ENCODE data around the gene IGF2BP2. TPM values are rescaled to one million over a fixed set of nuclear protein-coding genes. Genes with fewer than 3 reads are reported as not detected.

IGF2BP2 gene
- total and polyA plus RNA-seq, 2 of the 4 experiments (the other 2 are of a cell fraction) = 23.4 to 88.2 TPM

DNA sequence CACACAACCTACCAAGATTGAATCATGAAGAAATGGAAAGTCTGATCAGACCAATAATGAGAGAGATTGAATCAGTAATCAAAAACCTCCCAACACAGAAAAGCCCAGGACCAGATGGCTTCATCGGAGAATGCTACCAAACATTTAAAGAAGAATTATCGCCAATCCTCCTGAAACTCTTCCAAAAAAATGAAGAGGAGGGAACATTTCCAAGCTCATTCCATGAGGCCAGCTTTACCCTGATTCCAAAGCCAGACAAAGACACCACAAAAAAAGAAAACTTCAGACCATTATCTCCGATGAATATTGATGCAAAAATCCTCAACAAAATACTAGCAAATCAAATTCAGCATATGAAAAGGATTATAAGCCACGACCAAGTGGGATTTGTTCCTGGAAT lies 144.6 kb downstream of the IGF2BP2 start:
- ChIA-PET CTCF (interaction anchor here (0.9 kb wide), 1 partner anchor 20 kb away, joined by 3 read pairs; no protein-coding TSS in a partner anchor), POLR2A (ENCODE audit: unreplicated experiment) (no interaction called here)

More for the DNA sequence above, 144.6 kb downstream of the IGF2BP2 start:
- intact Hi-C loops (cut with micrococcal nuclease) (no loop called here), dilution Hi-C loops (cut with HindIII; ENCODE audit: low sequenced_read_pairs, unreplicated experiment) (no loop called here), in situ Hi-C loops (cut with MboI; ENCODE audit: low sequenced_read_pairs) (no loop called here)
- Histone ChIP-seq H4K91ac (ENCODE audit: insufficient read depth, low read depth, low read length) (no peak overlapping the region), H3K14ac (replicated peaks; ENCODE audit: low read depth, low read length) (no peak overlapping the region), H3K4me1 (ENCODE audit: control insufficient read depth, insufficient read depth, low read length) (no peaks in the 10 kb centered on the region), H3K36me3 (ENCODE audit: control insufficient read depth, insufficient read depth, low read length) (peaks cover 25% of the 10 kb centered on the region), H4K8ac (ENCODE audit: low read depth in 2 of 2, low read length in 2 of 2) (no peak overlapping the region), H2BK20ac (ENCODE audit: low read depth, low read length) (no peak overlapping the region), H3K27ac (ENCODE audit: insufficient read depth, low read length) (no peak overlapping the region), H2AK9ac (replicated peaks; ENCODE audit: low read depth, low read length, poor library complexity) (no peak overlapping the region), H3K9me3 (ENCODE audit: control insufficient read depth, insufficient read depth, low read length) (no peaks in the 10 kb centered on the region), H2AFZ (replicated peaks; ENCODE audit: low read length, poor library complexity) (no peak overlapping the region), H3K4ac (ENCODE audit: low read depth, low read length) (no peak overlapping the region), H2BK5ac (ENCODE audit: low read depth, low read length, poor library complexity, severe bottlenecking) (no peak overlapping the region), H3K18ac (ENCODE audit: low read depth, low read length) (no peak overlapping the region), H3K23ac (ENCODE audit: low read depth, low read length) (no peak overlapping the region), H3K27me3 (ENCODE audit: control insufficient read depth, insufficient read depth, low read length) (no peaks in the 10 kb centered on the region), H3K79me1 (ENCODE audit: low read depth in 1 of 2, low read length in 2 of 2) (peaks cover 38 to 56% of the 10 kb centered on the region in 2 experiments), H2AK5ac (ENCODE audit: low read depth, low read length) (no peak overlapping the region), H4K5ac (ENCODE audit: low read depth, low read length) (no peak overlapping the region), H3K56ac (ENCODE audit: extremely low read depth, insufficient read depth, low read length) (no peak overlapping the region), H3K9ac (ENCODE audit: low read depth, low read length) (no peak overlapping the region), H3K4me2 (ENCODE audit: low read depth, low read length) (no peak overlapping the region), H3K9me1 (ENCODE audit: insufficient read depth, low read length) (no peaks in the 10 kb centered on the region), H2BK15ac (ENCODE audit: low read depth, low read length) (no peak overlapping the region), H2BK120ac (ENCODE audit: low read depth, low read length) (no peak overlapping the region), H4K20me1 (ENCODE audit: insufficient read depth, low read length) (peaks cover 14% of the 10 kb centered on the region), H3K4me3 (ENCODE audit: insufficient read depth, low read depth, low read length) (no peak overlapping the region)
- WGBS, 2 experiments (ENCODE audit: extremely low coverage in 2 of 2, insufficient read length in 1 of 2) = no CpG with 5 or more reads among the region's 4 CpGs
- TF ChIP-seq, protein P1, sequence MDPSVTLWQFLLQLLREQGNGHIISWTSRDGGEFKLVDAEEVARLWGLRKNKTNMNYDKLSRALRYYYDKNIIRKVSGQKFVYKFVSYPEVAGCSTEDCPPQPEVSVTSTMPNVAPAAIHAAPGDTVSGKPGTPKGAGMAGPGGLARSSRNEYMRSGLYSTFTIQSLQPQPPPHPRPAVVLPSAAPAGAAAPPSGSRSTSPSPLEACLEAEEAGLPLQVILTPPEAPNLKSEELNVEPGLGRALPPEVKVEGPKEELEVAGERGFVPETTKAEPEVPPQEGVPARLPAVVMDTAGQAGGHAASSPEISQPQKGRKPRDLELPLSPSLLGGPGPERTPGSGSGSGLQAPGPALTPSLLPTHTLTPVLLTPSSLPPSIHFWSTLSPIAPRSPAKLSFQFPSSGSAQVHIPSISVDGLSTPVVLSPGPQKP (IDR thresholded peaks at IDR 0.05; ENCODE audit: borderline replicate concordance, low read depth, low read length) = no peak
- TF ChIP-seq BHLHE40 (IDR thresholded peaks at IDR 0.05; ENCODE audit: low read depth, low read length) (no peak), POLR2A (IDR thresholded peaks at IDR 0.05; ENCODE audit: low read depth, low read length) (no peak), NFE2L2 (IDR thresholded peaks at IDR 0.05; ENCODE audit: low read depth, low read length) (no peak), RAD21 (IDR thresholded peaks at IDR 0.05; ENCODE audit: low read length) (no peak), MAFK (IDR thresholded peaks at IDR 0.05; ENCODE audit: low read depth, low read length) (no peak), CEBPB (IDR thresholded peaks at IDR 0.05; ENCODE audit: low read depth, low read length) (no peak), MAZ (IDR thresholded peaks at IDR 0.05; ENCODE audit: borderline replicate concordance, low read depth, low read length) (no peak), RFX5 (IDR thresholded peaks at IDR 0.05; ENCODE audit: low read depth, low read length) (no peak), MXI1 (IDR thresholded peaks at IDR 0.05; ENCODE audit: borderline replicate concordance, low read depth, low read length) (no peak), RCOR1 (IDR thresholded peaks at IDR 0.05; ENCODE audit: insufficient replicate concordance, low read length) (no peak)
- TF ChIP-seq, protein P2, sequence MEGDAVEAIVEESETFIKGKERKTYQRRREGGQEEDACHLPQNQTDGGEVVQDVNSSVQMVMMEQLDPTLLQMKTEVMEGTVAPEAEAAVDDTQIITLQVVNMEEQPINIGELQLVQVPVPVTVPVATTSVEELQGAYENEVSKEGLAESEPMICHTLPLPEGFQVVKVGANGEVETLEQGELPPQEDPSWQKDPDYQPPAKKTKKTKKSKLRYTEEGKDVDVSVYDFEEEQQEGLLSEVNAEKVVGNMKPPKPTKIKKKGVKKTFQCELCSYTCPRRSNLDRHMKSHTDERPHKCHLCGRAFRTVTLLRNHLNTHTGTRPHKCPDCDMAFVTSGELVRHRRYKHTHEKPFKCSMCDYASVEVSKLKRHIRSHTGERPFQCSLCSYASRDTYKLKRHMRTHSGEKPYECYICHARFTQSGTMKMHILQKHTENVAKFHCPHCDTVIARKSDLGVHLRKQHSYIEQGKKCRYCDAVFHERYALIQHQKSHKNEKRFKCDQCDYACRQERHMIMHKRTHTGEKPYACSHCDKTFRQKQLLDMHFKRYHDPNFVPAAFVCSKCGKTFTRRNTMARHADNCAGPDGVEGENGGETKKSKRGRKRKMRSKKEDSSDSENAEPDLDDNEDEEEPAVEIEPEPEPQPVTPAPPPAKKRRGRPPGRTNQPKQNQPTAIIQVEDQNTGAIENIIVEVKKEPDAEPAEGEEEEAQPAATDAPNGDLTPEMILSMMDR (conservative IDR thresholded peaks at IDR 0.05; ENCODE audit: low read depth, low read length) = no peak
- TF ChIP-seq, protein P3, sequence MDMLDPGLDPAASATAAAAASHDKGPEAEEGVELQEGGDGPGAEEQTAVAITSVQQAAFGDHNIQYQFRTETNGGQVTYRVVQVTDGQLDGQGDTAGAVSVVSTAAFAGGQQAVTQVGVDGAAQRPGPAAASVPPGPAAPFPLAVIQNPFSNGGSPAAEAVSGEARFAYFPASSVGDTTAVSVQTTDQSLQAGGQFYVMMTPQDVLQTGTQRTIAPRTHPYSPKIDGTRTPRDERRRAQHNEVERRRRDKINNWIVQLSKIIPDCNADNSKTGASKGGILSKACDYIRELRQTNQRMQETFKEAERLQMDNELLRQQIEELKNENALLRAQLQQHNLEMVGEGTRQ (IDR thresholded peaks at IDR 0.05; ENCODE audit: low read depth, low read length) = no peak
- BruUV-seq (replicated peaks) = no TSS peak
- no peak for DNase-seq
- no peak for ATAC-seq (ENCODE audit: low read depth)
